Stimulated activated naive B cell treated with anti-CD40 and anti-IgM and Interleukin-4, amounts not matched to agents 10 μg/mL and 1 μg/mL and 100 μg/mL, for 72 hours (primary cell): ENCODE data around the gene SLX4IP.
A peak's percentile ranks its signal among the peaks of the same experiment; 100 is the strongest.

ENCODE experiments used
- ATAC-seq, 2 donors: fragments of 150-1000 bp; cut with Tn5 transposase; replicated peaks; 2 replicates each; pipeline ENCODE4 v1.10.0; 2021; ENCODE audit warnings: moderate library complexity in 1 of 2
- DNase-seq: peaks from one replicate; pipeline ENCODE4 v3.0.0; 2021
- H3K27ac Mint-ChIP-seq: one replicate; pipeline ENCODE4 v1.8.0; 2022; ENCODE audit warnings: mild to moderate bottlenecking, mixed read lengths
- H3K27me3 Mint-ChIP-seq, 2 donors: one replicate each; pipeline ENCODE4 v1.8.0; 2022; ENCODE audit warnings: mixed read lengths in 2 of 2
- H3K36me3 Mint-ChIP-seq, 2 donors: one replicate each; pipeline ENCODE4 v1.8.0; 2022; ENCODE audit warnings: mixed read lengths in 2 of 2, mild to moderate bottlenecking in 1 of 2
- H3K4me1 Mint-ChIP-seq, 2 donors: one replicate each; pipeline ENCODE4 v1.8.0; 2022; ENCODE audit warnings: mixed read lengths in 2 of 2, mild to moderate bottlenecking in 1 of 2
- H3K4me3 Mint-ChIP-seq, 2 donors: one replicate each; pipeline ENCODE4 v1.8.0; 2022; ENCODE audit warnings: mild to moderate bottlenecking in 2 of 2, mixed read lengths in 2 of 2, moderate library complexity in 1 of 2
- H3K9me3 Mint-ChIP-seq, 2 donors: one replicate each; pipeline ENCODE4 v1.8.0; 2022; ENCODE audit warnings: mixed read lengths in 2 of 2, mild to moderate bottlenecking in 1 of 2

The SLX4IP gene

DNA sequence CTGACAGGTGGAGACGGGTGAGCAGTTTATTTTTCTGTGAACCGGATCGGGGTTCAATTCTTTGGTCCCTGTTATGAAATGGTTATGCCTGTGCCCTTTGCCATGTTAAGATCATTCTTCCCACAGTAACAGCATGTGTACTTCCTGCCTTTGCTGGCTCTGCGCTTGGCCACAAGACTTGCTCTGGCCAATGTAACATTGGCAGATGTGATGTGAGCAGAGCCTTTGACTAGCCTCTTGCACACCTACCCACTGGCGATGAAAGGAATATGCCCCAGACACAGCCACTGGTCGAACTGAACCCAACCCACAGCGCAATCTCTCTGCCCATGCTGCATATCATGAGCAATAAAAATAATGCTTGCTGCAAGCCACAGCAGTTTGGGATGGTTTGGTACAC is 206.8 kb downstream of the SLX4IP start:
- ATAC-seq (no peak), DNase-seq (no peak)
- Mint-ChIP-seq H3K27ac (no peak overlapping the region), H3K27me3 (no peaks in the 10 kb centered on the region), H3K9me3 (no peaks in the 10 kb centered on the region), H3K4me3 (no peak overlapping the region), H3K4me1 (no peaks in the 10 kb centered on the region), H3K36me3 (peaks cover 3 to 11% of the 10 kb centered on the region in 2 donors)

DNA sequence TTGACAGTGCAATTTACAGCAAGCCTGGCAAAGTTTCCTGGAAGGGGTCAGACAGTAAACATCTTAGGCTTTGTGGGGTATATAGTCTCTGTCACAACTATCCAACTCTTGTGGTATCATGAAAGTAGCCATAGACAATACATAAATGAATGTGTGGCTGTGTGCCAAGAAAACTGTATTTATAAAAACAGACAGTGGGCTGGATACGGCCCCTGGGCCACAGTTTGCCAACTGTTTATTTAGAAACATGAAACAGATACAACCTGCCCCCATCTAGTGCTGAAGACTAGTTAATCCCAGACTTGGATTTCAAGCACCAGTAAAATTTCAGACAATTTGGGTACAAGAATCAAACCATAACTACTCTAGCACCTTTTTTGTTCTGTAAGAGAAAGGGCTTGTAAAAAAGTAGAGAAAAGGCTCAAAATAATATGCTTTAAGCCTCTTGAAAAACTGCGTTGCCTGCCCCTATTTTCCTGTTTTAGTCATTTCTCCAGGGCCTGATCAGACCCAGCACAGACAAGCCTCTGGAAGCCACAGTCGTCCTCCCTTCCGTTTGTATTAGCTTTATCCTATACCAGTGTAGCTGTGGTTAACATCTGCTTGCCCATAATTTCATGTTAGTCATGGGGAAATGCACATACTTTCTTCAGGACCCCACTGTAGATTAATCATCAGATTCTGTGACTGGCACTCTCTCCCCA is 207.9 kb downstream of the SLX4IP start:
- ATAC-seq (no peak), DNase-seq (no peak)
- no peaks in the 10 kb centered on the region for H3K9me3 Mint-ChIP-seq
- peaks cover 3 to 11% of the 10 kb centered on the region in 2 donors for H3K36me3 Mint-ChIP-seq
- H3K4me3 Mint-ChIP-seq = no peak overlapping the region
- no peak overlapping the region for H3K27ac Mint-ChIP-seq
- H3K4me1 Mint-ChIP-seq = no peaks in the 10 kb centered on the region
- H3K27me3 Mint-ChIP-seq = peaks cover 0 to 6% of the 10 kb centered on the region in 2 donors

DNA sequence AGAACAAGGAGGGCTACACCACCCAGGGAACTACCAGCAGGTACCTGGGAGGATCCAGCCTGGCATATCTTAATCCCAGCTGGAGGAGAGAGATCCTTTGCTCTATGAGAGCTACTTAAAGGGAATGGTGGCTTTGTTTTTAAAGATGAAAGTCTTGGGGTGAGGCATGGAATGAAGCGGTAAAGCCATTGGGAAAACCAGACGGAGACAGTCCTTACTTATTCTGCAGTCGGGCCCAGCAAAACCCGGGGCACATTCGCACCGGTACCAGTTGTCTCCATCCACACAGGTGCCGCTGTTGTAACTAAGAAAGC is 208.4 kb downstream of the SLX4IP start:
- H3K4me1 Mint-ChIP-seq = no peaks in the 10 kb centered on the region
- H3K4me3 Mint-ChIP-seq = no peak overlapping the region
- no peak overlapping the region for H3K27ac Mint-ChIP-seq
- no peak for ATAC-seq
- H3K9me3 Mint-ChIP-seq = no peaks in the 10 kb centered on the region
- H3K36me3 Mint-ChIP-seq = peaks cover 3 to 11% of the 10 kb centered on the region in 2 donors
- no peak for DNase-seq
- H3K27me3 Mint-ChIP-seq = peaks cover 0 to 7% of the 10 kb centered on the region in 2 donors

DNA sequence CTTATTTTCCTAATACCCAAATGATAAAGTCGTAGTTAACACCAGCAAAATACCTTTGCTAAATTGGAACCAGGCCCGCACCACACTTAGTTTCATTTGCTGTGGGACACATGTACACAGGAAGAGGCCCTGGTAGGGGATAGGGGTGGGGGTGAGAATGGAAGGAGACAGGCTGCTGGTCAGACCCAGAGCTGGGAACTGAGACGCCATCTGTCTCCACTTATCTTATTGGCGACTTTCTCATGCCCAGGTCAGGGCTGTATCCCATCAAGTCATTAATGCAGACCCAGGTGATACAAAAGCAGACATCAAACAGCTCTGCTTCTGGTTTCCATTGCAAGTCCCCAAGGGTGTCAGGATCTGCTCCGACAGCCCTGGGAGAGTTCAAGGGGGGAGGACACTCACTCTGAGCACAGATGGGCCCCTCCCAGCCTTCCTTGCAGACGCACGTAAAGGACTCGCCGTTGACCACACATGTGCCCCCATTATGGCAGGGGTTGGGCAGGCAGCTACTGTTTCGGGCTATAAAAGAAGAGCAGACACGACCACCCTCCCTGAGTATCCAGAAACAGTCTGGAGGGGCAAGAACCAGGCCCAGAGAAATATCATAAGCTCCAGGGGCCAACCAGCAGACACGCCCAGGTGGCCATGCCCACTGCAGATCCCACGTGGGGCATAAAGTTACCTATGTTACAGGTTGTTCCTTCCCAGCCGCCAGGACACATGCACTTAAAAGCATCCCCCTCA is 209.5 kb downstream of the SLX4IP start:
- H3K36me3 Mint-ChIP-seq = peaks cover 3 to 8% of the 10 kb centered on the region in 2 donors
- DNase-seq = no peak
- H3K9me3 Mint-ChIP-seq = no peaks in the 10 kb centered on the region
- no peaks in the 10 kb centered on the region for H3K4me1 Mint-ChIP-seq
- H3K27me3 Mint-ChIP-seq = peaks cover 0 to 7% of the 10 kb centered on the region in 2 donors
- no peak overlapping the region for H3K27ac Mint-ChIP-seq
- no peak overlapping the region for H3K4me3 Mint-ChIP-seq
- ATAC-seq = no peak

DNA sequence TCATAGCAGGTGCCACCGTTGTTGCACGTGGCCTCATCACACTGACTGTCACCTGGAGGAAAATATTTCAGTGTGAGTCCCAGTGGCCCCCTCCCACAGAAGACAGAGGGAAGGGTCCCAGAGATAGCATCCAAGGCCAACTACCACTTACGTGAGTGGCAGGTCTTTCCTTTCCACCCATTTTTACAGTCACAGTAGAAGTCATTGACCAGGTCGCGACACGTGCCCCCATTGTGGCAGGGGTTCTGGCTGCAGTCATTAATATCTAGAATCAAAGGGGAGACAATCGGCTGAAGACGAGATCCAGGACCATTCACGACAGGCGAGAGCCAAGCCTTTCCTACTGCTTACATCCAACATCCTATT is 210.1 kb downstream of the SLX4IP start:
- peaks cover 3 to 7% of the 10 kb centered on the region in 2 donors for H3K36me3 Mint-ChIP-seq
- H3K27me3 Mint-ChIP-seq = peaks cover 0 to 7% of the 10 kb centered on the region in 2 donors
- H3K4me3 Mint-ChIP-seq = no peak overlapping the region
- no peak for ATAC-seq
- H3K4me1 Mint-ChIP-seq = no peaks in the 10 kb centered on the region
- no peaks in the 10 kb centered on the region for H3K9me3 Mint-ChIP-seq
- no peak overlapping the region for H3K27ac Mint-ChIP-seq
- no peak for DNase-seq

DNA sequence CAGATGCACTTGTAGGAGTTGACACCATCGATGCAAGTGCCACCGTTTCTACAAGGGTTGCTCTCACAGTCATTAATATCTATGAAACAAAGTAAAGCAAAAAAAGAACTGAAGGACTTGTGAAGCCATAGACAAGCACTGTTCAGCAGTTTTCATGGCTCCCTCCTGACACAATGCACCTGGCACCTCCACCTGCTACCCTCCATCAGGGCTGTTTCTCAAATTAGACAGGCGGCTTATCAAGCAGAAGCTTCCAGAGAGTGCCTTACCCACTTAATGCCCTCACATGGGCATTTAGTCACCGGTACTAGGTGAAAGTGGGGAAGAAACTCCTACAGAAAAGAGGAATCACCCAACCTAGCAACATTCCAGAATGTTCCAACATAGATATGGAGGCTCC is 210.9 kb downstream of the SLX4IP start:
- ATAC-seq = no peak
- DNase-seq = no peak
- Mint-ChIP-seq H3K4me1 (no peaks in the 10 kb centered on the region), H3K4me3 (no peak overlapping the region), H3K9me3 (no peaks in the 10 kb centered on the region), H3K27ac (no peak overlapping the region), H3K36me3 (peaks cover 3 to 7% of the 10 kb centered on the region in 2 donors), H3K27me3 (peaks cover 4 to 11% of the 10 kb centered on the region in 2 donors)

DNA sequence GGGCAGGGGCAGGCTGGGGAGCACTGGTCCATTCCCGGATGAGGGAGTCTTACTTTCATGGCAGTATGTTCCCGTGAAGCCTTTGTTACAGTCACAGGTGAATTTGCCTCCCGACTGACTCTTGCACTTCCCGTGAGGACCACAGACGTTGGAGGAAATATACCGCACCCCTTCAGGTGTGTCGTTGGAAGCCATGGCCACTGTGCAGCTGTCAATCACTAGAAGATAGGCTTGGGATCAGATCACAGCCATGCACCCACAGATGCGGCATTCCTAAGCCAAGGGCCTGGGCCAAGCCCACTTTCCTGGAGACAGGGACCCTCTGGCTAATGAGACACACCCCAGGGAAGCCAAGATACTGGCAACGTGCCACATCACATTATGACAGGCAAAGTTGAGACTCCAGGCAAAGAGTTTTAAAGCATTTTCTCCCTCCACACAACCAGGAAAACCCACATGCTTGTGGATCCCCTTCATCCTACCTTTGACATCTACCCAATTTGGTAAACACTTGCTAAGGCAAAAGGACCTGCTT is 211.8 kb downstream of the SLX4IP start:
- H3K4me1 Mint-ChIP-seq = no peaks in the 10 kb centered on the region
- no peak overlapping the region for H3K27ac Mint-ChIP-seq
- ATAC-seq = no peak
- no peak overlapping the region for H3K4me3 Mint-ChIP-seq
- H3K27me3 Mint-ChIP-seq = peaks cover 9 to 13% of the 10 kb centered on the region in 2 donors
- no peak for DNase-seq
- peaks cover 3 to 4% of the 10 kb centered on the region in 2 donors for H3K36me3 Mint-ChIP-seq
- no peaks in the 10 kb centered on the region for H3K9me3 Mint-ChIP-seq

DNA sequence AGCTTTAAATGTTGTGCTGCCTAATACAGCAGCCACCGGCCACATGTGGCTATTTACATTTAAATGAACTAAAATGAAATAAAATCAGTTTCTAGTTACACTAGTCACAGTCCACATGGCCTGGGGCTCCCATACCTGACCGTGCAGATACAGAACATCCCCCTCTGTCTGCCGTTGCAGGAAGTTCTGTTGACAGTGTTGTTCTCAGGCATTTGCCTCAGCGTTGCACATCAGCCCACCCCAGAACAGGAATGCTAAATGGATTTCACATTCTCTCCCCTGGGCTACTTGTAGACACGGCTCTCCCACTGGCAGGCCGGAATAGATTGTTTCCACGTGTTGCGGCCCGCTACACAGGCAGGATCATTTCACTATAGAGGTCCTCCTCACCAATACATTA is 212.4 kb downstream of the SLX4IP start:
- Mint-ChIP-seq H3K4me1 (no peaks in the 10 kb centered on the region), H3K4me3 (no peak overlapping the region), H3K27ac (no peak overlapping the region), H3K9me3 (no peaks in the 10 kb centered on the region), H3K36me3 (peaks cover 0 to under 1% of the 10 kb centered on the region in 2 donors), H3K27me3 (peaks cover 9 to 13% of the 10 kb centered on the region in 2 donors)
- DNase-seq (no peak), ATAC-seq (peak in 1 of 2 donors; percentile 29)

DNA sequence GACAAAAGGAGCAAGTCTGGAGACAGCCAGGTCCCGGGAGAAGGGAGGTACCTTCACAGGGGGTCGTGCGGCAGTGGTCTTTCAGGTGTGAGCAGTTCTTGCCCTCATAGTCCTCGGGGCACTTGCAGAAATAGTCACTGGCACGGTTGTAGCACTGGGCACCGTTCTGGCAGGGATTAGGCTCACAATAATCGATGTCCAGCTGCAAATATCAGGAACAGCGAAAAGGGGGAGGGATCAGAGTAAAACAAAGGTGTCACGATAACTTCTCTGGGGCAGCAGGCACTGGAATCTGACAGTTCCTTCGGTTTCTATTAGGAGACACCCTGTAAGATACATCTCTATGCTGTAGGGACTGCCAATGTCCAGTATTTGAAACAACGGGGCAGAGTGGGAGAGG is 212.8 kb downstream of the SLX4IP start:
- Mint-ChIP-seq H3K4me3 (no peak overlapping the region), H3K9me3 (no peaks in the 10 kb centered on the region), H3K27me3 (peaks cover 9 to 13% of the 10 kb centered on the region in 2 donors), H3K4me1 (no peaks in the 10 kb centered on the region), H3K27ac (no peak overlapping the region), H3K36me3 (no peaks in the 10 kb centered on the region)
- DNase-seq (no peak), ATAC-seq (no peak)

DNA sequence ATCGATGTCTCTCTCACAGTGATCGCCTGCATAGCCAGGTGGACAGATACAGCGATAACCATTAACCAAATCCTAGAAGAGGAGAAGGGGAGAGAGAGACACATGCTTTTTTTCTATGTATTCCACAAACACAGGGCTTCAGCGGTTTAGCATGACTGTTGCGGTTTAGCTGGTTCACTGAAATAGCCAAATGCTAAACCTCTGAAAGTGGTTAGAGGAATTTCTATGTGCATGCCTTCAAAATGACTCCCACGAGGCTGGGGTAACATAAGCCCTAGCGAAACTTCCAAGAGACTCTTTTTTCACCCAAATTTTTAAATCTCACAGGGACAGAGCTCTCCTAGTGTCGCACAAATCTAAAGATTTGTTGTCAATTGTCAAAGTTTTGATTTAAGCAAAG is 213.5 kb downstream of the SLX4IP start:
- Mint-ChIP-seq H3K9me3 (no peaks in the 10 kb centered on the region), H3K36me3 (no peaks in the 10 kb centered on the region), H3K4me1 (no peaks in the 10 kb centered on the region), H3K4me3 (no peak overlapping the region), H3K27ac (no peak overlapping the region), H3K27me3 (peaks cover 9 to 13% of the 10 kb centered on the region in 2 donors)
- ATAC-seq (no peak), DNase-seq (no peak)

DNA sequence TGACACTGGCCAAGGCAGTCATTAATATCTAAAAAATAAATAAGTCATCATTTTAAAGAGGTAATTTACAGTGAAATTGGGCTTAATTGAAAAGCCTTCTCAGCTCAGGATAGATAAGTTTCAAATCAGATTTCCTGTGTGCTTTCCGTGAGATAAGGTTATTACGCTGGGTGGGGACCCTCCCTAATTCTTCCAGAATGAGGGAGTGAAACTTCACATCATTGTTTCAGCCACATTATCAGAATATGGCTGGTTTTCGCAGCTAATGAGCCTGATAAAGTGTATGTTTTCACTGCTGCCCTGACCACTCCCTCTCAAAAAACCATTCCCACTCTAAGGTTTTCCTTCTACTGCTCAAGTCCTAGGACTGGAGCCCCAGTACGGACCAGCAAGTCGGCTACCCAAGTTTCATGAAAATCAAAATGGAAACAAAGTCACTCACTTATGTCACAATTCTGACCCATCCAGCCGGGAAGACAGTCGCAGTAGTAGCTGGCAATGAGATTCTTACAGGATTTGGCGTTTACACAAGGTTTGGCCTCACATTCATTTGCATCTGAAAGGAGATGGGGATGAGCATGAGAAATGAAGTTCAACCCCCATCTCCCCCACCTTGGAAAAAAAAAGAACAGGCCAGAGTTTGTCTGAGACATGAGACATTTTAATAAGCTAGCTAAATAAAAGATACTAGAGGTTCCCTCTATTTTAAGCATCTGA is 214.1 kb downstream of the SLX4IP start:
- H3K36me3 Mint-ChIP-seq = no peaks in the 10 kb centered on the region
- H3K4me1 Mint-ChIP-seq = no peaks in the 10 kb centered on the region
- H3K4me3 Mint-ChIP-seq = no peak overlapping the region
- H3K27ac Mint-ChIP-seq = no peak overlapping the region
- ATAC-seq = no peak
- H3K9me3 Mint-ChIP-seq = no peaks in the 10 kb centered on the region
- no peak for DNase-seq
- peaks cover 13 to 14% of the 10 kb centered on the region in 2 donors for H3K27me3 Mint-ChIP-seq

DNA sequence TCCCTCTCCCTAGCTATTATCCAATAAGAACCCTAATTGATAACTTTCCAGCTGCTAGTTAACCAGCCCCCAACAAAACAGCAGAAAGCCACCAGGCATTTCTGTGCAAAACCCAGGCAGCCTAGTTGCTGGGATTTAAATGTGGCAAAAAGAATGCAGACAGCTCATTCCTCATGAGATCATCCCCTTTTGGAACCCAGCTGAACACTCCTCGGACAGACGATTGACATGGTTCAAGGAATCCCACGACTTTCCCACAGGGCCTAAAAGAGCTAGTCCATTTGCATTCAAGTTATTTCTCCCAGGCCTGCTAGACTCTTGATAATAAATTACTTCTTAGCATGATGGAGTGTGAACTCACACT is 214.7 kb downstream of the SLX4IP start:
- peaks cover 17% of the 10 kb centered on the region in 2 donors for H3K27me3 Mint-ChIP-seq
- no peak for ATAC-seq
- no peaks in the 10 kb centered on the region for H3K36me3 Mint-ChIP-seq
- no peak overlapping the region for H3K27ac Mint-ChIP-seq
- no peaks in the 10 kb centered on the region for H3K9me3 Mint-ChIP-seq
- peaks cover 0 to 2% of the 10 kb centered on the region in 2 donors for H3K4me1 Mint-ChIP-seq
- no peak overlapping the region for H3K4me3 Mint-ChIP-seq
- no peak for DNase-seq

DNA sequence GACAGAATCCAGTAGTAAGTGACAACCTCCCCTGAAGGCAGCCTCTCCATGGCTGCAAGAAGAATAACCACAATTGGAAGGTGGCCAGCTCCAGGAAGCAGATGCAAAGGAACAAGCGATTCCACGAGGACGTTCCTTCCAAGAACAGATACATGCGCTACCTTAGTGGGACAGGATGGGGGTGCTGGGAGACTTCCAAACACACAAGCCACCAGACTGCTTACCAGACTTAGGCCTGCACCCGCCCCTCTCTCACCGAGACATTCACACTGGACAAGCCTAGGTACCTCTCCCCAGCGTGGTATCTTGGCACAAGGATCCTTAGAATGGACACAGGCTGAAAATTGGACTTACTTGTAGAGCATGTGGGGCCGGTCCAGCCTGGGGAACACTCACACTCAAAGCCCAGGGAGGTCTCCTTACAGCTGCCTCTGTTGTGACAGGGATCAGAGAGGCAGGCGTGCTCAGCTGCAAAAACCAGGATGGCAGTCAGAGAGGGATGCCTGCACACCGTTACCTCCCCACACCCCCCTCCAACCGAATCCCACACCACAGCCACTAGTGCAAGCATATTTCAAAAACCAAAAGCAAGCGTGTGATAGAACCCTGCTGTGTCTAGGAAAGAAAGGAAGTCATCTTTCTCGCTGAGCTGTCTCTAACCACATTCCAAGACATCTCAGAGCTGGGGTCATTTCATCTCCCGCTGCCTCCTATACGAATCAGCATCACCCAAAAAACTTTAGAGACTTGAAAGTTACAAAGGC is 216.3 kb downstream of the SLX4IP start:
- peaks cover 17 to 26% of the 10 kb centered on the region in 2 donors for H3K27me3 Mint-ChIP-seq
- DNase-seq (no peak), ATAC-seq (no peak)
- H3K4me3 Mint-ChIP-seq = no peak overlapping the region
- no peaks in the 10 kb centered on the region for H3K9me3 Mint-ChIP-seq
- no peaks in the 10 kb centered on the region for H3K36me3 Mint-ChIP-seq
- no peak overlapping the region for H3K27ac Mint-ChIP-seq
- H3K4me1 Mint-ChIP-seq = peaks cover 0 to 2% of the 10 kb centered on the region in 2 donors

DNA sequence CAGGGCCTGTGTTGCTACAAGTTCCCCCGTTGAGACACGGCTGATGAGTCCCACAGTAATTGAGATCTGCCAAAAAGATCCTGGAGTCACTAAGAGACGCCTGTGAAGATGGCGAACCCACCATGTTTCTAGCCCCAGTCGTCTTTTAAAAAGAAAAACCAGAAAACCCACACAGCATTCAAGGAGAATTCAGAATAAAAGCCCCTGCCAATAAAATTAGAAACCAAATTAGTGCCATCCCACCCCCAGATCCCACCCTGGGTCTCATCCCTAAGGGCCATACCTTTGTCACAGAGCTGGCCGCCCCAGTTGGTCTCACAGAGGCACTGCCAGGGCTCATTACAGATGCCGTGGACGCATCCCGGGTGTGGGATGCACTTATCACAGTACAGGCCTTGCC is 217.1 kb downstream of the SLX4IP start:
- H3K36me3 Mint-ChIP-seq = no peaks in the 10 kb centered on the region

More for the DNA sequence above, 217.1 kb downstream of the SLX4IP start:
- H3K9me3 Mint-ChIP-seq = no peaks in the 10 kb centered on the region
- H3K4me1 Mint-ChIP-seq = peaks cover 0 to 2% of the 10 kb centered on the region in 2 donors
- ATAC-seq = no peak
- H3K27me3 Mint-ChIP-seq = peaks cover 17 to 26% of the 10 kb centered on the region in 2 donors
- H3K27ac Mint-ChIP-seq = no peak overlapping the region
- no peak overlapping the region for H3K4me3 Mint-ChIP-seq
- DNase-seq = no peak
